Lower leg skin (tissue), 4 donors: Measurements from ENCODE around the gene PRKCE. TPM values are rescaled to one million over a fixed set of nuclear protein-coding genes. Genes with fewer than 3 reads are reported as not detected.
A peak's percentile ranks its signal among the peaks of the same experiment; 100 is the strongest.

Source experiments
- DNase-seq, 2 donors: peaks; one replicate each; pipeline ENCODE4 v3.0.0-alpha.2; 2019; ENCODE audit warnings: low spot score in 2 of 2
- H3K4me3 ChIP-seq: fragments of 200-600 bp; sonication (generic); 2 replicates; pipeline ENCODE4 v1.5.1; 2017; ENCODE audit warnings: mild to moderate bottlenecking, low read depth; ENCODE audit not compliant: poor library complexity, severe bottlenecking
- CTCF ChIP-seq, 3 donors: fragments of 450-650 bp; IDR thresholded peaks; one replicate each; pipeline ENCODE4 v1.5.1; 2016; ENCODE audit warnings: antibody characterized with exemption in 3 of 3, mild to moderate bottlenecking in 3 of 3, moderate library complexity in 2 of 3
- POLR2A ChIP-seq, 2 donors: fragments of 450-650 bp; IDR thresholded peaks; one replicate each; pipeline ENCODE4 v1.6.1; 2016 to 2017; ENCODE audit warnings: antibody characterized with exemption in 2 of 2, mild to moderate bottlenecking in 1 of 2, moderate library complexity in 1 of 2
- WGBS, 2 donors: methylation state at CpG; one replicate each; pipeline ENCODE4 v1.1.5; 2018; 5-methylcytosine and 5-hydroxymethylcytosine counted together
- intact Hi-C: fragments of 100-400 bp; cut with DNase I; formaldehyde crosslinking; loops from one replicate; pipeline ENCODE4 v1.15.0; 2023; ENCODE audit warnings: low total_unique reads
- total RNA-seq, 4 donors: library from RNA; depleted of rRNA; stranded (reverse); fragments of >200 nt; gene quantifications; one replicate each; pipeline ENCODE4 v1.1.0, GENCODE V29; 2016

PRKCE gene
- total RNA-seq, 4 donors from 2014 or later = 3.5 to 10.3 (median 6.1) TPM

- 96 to 97% methylated on average over 4 of the region's 4 CpGs for WGBS, 2 donors
- intact Hi-C loops = no loop called here
- no peak overlapping the region for H3K4me3 ChIP-seq
- no peak for DNase-seq
- no peak for TF ChIP-seq CTCF (IDR thresholded peaks at IDR 0.05)
- TF ChIP-seq POLR2A (IDR thresholded peaks at IDR 0.05) = no peak
Measured at GRCh38 chr2:46175419-46175818, 523.9 kb downstream of the PRKCE start.

- intact Hi-C loops = no loop called here
- DNase-seq = no peak
- no peak overlapping the region for H3K4me3 ChIP-seq
- 75 to 86% methylated on average over 6 of the region's 6 CpGs for WGBS, 2 donors
- TF ChIP-seq POLR2A (IDR thresholded peaks at IDR 0.05) (no peak), CTCF (IDR thresholded peaks at IDR 0.05) (no peak)
Measured at GRCh38 chr2:46177461-46178089, 526.1 kb downstream of the PRKCE start.

- intact Hi-C loops = no loop called here
- H3K4me3 ChIP-seq = no peak overlapping the region
- no peak for TF ChIP-seq POLR2A (IDR thresholded peaks at IDR 0.05)
- no peak for TF ChIP-seq CTCF (IDR thresholded peaks at IDR 0.05)
- peak; percentile 40 to 88 for DNase-seq
- WGBS, 2 donors = 27 to 52% methylated on average over 6 of the region's 6 CpGs
Measured at GRCh38 chr2:46179037-46179621, 527.7 kb downstream of the PRKCE start.

- H3K4me3 ChIP-seq = no peak overlapping the region
- DNase-seq = peak in 1 of 2 donors; percentile 63
- intact Hi-C loops = no loop called here
- TF ChIP-seq POLR2A (IDR thresholded peaks at IDR 0.05) (no peak), CTCF (IDR thresholded peaks at IDR 0.05) (no peak)
- 93% methylated on average over 2 of the region's 2 CpGs for WGBS, 2 donors
Measured at GRCh38 chr2:46180189-46180588, 528.7 kb downstream of the PRKCE start.

GRCh38 chr2:46181306-46181705 lies 529.8 kb downstream of the PRKCE start:
- no peak for DNase-seq
- H3K4me3 ChIP-seq = no peak overlapping the region
- TF ChIP-seq CTCF (IDR thresholded peaks at IDR 0.05) (no peak), POLR2A (IDR thresholded peaks at IDR 0.05) (no peak)
- WGBS, 2 donors = 93 to 98% methylated on average over 2 of the region's 2 CpGs
- intact Hi-C loops = no loop called here
